ENCODE data around the gene HMCN1.

DNA sequence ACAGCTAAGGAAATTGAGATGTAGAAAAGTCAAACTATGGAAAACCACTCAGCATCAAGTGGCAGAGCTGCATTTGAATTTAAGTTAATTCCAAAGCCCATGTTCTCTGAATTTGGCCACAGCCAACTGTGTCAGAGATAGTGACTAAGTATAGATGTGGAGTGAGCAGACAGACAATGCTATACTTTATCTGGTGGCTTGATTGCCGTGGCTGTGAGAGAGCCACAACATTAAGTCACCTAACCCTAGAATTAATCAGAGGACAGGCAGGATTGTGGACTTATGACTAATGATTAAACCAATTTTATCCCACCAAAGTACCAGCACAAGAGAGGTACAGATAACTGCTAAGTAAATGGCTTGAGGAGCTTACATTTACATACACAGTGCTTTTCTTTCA lies 431.1 kb downstream of the HMCN1 start:
- TF ChIP-seq, protein P1, sequence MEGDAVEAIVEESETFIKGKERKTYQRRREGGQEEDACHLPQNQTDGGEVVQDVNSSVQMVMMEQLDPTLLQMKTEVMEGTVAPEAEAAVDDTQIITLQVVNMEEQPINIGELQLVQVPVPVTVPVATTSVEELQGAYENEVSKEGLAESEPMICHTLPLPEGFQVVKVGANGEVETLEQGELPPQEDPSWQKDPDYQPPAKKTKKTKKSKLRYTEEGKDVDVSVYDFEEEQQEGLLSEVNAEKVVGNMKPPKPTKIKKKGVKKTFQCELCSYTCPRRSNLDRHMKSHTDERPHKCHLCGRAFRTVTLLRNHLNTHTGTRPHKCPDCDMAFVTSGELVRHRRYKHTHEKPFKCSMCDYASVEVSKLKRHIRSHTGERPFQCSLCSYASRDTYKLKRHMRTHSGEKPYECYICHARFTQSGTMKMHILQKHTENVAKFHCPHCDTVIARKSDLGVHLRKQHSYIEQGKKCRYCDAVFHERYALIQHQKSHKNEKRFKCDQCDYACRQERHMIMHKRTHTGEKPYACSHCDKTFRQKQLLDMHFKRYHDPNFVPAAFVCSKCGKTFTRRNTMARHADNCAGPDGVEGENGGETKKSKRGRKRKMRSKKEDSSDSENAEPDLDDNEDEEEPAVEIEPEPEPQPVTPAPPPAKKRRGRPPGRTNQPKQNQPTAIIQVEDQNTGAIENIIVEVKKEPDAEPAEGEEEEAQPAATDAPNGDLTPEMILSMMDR (conservative IDR thresholded peaks at IDR 0.05): no peak
- no peak for TF ChIP-seq EZH2 (IDR thresholded peaks at IDR 0.05; ENCODE audit: low read depth)
